Skeletal muscle satellite cell (primary cell): ENCODE results near the gene STK40.

Experiments used
- H3K27me3 ChIP-seq: 2 replicates; pipeline ENCODE4 v1.7.0; 2013; ENCODE audit warnings: low read length; ENCODE audit not compliant: control insufficient read depth, insufficient read depth
- H3K36me3 ChIP-seq: 2 replicates; pipeline ENCODE4 v1.7.0; 2013; ENCODE audit warnings: mild to moderate bottlenecking, control low read depth, low read length; ENCODE audit not compliant: insufficient read depth
- H3K4me1 ChIP-seq: 2 replicates; pipeline ENCODE4 v1.7.0; 2013; ENCODE audit warnings: low read length; ENCODE audit not compliant: control insufficient read depth, insufficient read depth
- H3K4me2 ChIP-seq: 2 replicates; pipeline ENCODE4 v1.7.0; 2013; ENCODE audit warnings: mild to moderate bottlenecking, low read length
- H3K4me3 ChIP-seq: 2 replicates; pipeline ENCODE4 v1.7.0; 2013; ENCODE audit warnings: low read length
- H3K9ac ChIP-seq: 2 replicates; pipeline ENCODE4 v1.7.0; 2013; ENCODE audit warnings: mild to moderate bottlenecking, low read depth, low read length, moderate library complexity
- H3K9me3 ChIP-seq: replicated peaks from 2 replicates; pipeline ENCODE4 v1.7.0; 2013; ENCODE audit warnings: mild to moderate bottlenecking, control low read depth, low read length

STK40 gene

DNA sequence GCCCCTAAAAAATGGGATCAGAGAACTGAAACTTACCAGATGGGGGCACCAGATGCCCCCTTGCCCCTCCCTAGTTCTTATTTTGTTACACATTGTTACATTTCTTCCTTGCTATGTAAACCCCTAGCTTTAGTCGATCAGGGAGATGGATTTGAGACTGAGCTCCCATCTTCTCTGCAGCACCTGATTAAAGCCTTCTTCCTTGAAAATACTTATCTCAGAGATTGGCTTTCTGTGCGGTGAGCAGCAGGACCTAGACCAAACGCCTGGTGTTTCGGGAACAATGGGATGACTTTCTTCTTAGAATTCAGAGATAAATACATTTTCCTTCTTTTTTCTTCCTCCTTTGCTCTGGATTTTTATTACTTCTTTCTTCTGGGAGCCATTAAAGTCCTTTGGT is 28.7 kb upstream of the STK40 start:
- Histone ChIP-seq H3K4me1 (no peaks in the 10 kb centered on the region), H3K9me3 (no peaks in the 10 kb centered on the region), H3K36me3 (no peaks in the 10 kb centered on the region), H3K9ac (no peak overlapping the region), H3K4me2 (no peak overlapping the region), H3K4me3 (no peak overlapping the region), H3K27me3 (no peaks in the 10 kb centered on the region)

DNA sequence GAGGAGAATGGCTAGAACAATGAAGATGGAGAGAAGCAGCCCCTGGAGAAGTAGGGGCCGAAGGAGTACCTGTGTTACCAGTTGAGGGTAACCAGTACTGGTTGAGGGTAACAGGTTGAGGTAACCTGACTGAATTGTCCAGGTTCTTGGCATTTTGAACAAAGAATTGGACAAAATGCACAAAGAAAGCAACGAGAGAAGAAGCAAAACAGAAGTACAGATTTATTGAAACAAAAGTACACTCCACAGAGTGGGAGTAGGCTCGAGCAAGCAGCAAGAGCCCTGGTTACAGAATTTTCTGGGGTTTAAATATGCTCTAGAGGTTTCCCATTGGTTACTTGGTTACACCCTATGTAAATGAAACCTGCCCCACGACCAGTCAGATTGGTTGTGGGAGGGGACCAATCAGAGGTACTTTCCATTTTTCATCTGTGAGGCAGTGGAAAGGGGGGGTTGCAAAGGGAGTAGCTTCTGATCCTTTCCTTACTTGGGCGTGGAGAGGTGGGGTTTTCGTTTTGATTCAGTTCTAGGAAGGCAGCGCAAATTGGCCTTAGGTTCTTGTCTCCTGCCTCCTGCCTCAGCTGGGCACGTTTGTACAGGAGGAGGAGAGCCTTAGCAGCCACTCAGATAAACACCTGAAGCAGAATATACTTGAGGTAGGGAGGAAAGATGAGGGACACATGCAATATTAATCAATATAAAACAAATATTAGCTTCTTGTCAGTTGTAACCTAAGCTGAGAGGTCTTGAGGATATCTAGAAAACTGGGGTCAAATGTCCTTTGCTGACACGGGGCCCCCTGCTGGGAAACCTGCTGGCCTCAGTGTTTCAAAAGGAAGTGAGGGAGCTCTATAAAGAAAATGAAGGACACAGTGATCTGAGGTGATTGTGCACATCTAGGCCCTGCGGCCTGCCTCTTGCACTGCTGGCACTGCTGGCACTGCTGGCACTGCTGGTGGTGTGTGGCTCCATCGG is 26.2 kb upstream of the STK40 start:
- peaks cover 6% of the 10 kb centered on the region for H3K4me1 ChIP-seq
- H3K4me3 ChIP-seq: no peak overlapping the region
- no peaks in the 10 kb centered on the region for H3K9me3 ChIP-seq
- no peak overlapping the region for H3K9ac ChIP-seq
- no peaks in the 10 kb centered on the region for H3K36me3 ChIP-seq
- no peak overlapping the region for H3K4me2 ChIP-seq
- H3K27me3 ChIP-seq: no peaks in the 10 kb centered on the region

DNA sequence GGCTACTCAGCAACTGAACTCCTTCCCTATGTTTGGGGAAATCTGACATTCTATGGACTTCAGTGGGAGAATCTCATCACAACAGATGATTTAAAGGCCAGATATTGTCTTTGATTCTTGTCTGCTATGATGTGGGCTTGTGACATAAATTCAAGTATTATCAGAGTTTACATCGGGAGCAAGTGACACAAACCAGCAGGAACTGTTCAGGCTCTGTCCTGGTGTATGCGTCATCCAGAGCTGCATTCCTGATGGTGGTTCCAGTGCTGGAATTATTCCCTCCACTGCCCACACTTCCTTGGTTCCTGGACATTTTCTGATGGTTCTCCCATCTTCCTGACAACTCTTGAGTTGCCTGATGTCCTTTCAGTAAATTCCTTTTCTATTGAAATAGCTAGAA is 22.8 kb upstream of the STK40 start:
- H3K4me2 ChIP-seq: no peak overlapping the region
- no peak overlapping the region for H3K9ac ChIP-seq
- H3K9me3 ChIP-seq: no peaks in the 10 kb centered on the region
- peaks cover 6% of the 10 kb centered on the region for H3K4me1 ChIP-seq
- no peaks in the 10 kb centered on the region for H3K27me3 ChIP-seq
- no peaks in the 10 kb centered on the region for H3K36me3 ChIP-seq
- no peak overlapping the region for H3K4me3 ChIP-seq

DNA sequence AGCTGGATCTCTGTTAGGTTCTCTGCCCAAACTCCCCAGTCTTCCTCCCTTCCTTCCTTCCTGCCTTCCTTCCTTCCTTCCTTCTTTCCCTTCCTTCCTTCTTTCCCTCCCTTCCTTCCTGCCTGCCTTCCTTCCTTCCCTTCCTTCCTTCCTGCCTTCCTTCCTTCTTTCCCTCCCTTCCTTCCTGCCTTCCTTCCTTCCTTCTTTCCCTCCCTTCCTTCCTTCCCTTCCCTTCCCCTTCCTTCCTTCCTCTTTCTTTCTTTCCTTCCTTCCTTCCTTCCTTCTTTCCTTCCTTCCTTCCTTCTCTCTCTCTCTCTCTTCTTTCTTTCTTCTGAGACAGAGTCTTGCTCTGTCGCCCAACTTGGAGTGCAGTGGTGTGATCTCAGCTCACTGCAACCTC is 20.7 kb upstream of the STK40 start:
- Histone ChIP-seq H3K9me3 (no peaks in the 10 kb centered on the region), H3K4me3 (no peak overlapping the region)

DNA sequence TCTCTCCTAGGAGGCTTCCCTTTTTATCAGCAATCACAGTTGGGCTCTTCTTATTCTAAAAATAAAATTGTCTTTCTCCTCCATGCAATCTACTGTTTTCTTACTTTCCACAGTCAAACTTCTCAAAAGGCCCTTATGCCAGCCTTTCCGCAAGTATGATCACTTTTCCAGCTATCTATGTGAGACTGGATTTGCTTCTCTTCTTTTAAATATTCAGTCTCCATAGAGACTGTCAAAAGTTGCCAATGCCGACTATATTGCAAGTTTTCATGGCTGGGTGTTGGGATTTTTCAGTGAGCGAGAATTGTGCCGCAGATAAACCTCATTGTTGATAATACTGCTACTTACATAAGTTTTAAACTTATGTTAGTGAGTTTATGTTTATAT is 16.8 kb upstream of the STK40 start:
- H3K9ac ChIP-seq: no peak overlapping the region
- no peaks in the 10 kb centered on the region for H3K27me3 ChIP-seq
- no peak overlapping the region for H3K4me3 ChIP-seq

More for the DNA sequence above, 20.7 kb upstream of the STK40 start:
- H3K4me2 ChIP-seq: no peak overlapping the region
- no peaks in the 10 kb centered on the region for H3K36me3 ChIP-seq
- peaks cover 6% of the 10 kb centered on the region for H3K4me1 ChIP-seq
- no peaks in the 10 kb centered on the region for H3K27me3 ChIP-seq
- H3K9ac ChIP-seq: no peak overlapping the region

DNA sequence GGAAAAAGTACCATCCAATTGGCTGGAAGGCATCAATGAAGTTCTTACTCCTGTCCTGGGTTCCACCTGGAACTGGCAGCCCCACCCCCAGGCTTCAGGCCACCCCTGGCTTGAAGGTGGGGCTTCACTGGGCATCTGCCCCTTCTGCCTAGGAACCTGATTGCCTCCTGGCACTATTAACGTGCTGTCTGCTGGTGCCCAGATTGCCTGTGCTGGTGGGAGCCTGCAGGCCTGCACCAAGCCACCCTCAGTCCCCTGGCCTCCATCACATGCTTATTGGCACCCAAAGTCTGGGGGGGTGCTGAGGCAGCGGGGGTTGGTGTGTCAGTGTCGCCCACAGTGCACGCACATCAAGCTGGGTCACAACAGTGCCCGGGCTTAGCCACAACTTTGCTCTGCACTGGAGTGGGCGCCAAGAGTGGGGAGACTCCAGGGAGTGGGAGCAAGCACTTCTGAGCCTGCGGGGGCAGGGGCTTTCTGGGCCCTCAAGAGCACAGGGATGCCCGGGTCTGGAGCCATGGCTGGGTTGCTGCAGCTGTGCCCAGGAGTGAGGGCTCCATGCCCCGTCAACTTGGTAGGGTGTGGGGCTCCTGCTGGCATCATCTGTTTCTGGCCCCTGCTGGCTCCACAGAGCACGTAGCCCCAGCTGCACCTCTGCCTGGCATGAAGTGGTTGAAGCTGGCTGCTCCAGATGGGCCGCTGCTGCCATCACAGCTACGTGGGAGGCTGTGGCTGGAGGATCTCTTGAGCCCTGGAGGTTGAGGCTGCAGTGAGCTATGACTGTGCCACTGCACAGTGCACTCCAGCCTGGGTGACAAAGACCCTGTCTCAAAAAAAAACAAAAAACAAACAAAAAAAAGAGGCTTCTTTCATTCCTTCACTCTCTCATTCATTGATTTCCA is 16.1 kb upstream of the STK40 start:
- Histone ChIP-seq H3K36me3 (no peaks in the 10 kb centered on the region), H3K4me3 (no peak overlapping the region), H3K9me3 (no peaks in the 10 kb centered on the region), H3K27me3 (no peaks in the 10 kb centered on the region), H3K4me2 (no peak overlapping the region), H3K4me1 (peaks cover 6% of the 10 kb centered on the region), H3K9ac (no peak overlapping the region)

More for the DNA sequence above, 16.8 kb upstream of the STK40 start:
- Histone ChIP-seq H3K36me3 (no peaks in the 10 kb centered on the region), H3K9me3 (no peaks in the 10 kb centered on the region), H3K4me1 (peaks cover 4% of the 10 kb centered on the region), H3K4me2 (no peak overlapping the region)

DNA sequence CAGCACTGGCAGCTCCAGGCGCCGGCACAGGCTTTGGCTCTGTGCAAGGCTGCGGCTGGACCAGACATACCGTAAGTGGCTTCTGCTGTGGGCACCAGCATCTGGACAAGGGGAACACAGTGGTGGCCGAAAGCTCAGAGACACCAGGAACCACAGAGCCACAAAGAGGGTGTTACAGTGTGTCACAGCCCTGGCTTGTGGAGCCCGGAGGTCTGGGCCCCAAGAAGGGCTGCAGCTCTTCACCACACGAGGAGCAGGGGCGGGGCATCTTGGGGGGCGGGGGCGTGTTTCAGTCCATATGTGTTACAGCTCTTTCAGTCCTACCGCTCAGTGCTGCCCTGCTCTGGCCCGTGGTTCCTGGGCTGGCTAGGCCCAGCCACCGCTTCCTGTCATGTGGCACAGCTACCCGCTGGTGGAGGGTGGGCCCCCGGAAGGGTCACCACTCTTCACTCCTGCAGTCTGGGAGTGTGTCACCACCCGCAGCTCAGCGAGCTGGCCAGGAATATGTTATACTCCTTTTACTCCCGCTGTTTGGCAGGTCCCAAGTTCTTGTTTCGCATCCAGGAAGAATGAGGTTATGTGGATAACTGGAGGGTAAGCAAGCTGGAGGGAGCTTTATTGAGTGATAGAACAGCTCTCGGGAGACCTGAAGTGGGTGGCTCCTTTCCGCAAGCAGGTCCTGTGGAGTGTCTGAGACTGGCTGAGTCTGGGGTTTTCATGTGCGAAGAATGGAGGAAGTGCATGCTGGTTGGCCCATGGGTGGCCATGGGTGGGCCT is 15.3 kb upstream of the STK40 start:
- H3K4me3 ChIP-seq: no peak overlapping the region
- peaks cover 13% of the 10 kb centered on the region for H3K4me1 ChIP-seq
- no peak overlapping the region for H3K4me2 ChIP-seq
- H3K9me3 ChIP-seq: no peaks in the 10 kb centered on the region
- H3K27me3 ChIP-seq: no peaks in the 10 kb centered on the region
- no peak overlapping the region for H3K9ac ChIP-seq
- no peaks in the 10 kb centered on the region for H3K36me3 ChIP-seq

DNA sequence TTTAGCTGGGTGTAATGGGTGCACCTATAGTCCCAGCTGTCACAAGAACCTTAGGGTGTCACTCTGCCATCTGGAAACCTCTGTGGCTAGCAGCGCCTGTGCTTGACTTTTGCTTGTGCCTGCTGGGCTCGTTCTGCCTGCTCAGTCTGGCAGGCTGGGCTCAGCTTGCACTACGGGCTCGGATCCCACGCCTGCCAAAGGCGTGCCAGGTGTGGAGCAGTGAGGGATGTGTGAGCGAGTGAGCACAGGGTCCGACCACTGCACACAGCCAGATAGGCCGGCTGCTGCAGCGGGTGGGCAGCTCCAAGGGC is 14.7 kb upstream of the STK40 start:
- H3K4me3 ChIP-seq: no peak overlapping the region

DNA sequence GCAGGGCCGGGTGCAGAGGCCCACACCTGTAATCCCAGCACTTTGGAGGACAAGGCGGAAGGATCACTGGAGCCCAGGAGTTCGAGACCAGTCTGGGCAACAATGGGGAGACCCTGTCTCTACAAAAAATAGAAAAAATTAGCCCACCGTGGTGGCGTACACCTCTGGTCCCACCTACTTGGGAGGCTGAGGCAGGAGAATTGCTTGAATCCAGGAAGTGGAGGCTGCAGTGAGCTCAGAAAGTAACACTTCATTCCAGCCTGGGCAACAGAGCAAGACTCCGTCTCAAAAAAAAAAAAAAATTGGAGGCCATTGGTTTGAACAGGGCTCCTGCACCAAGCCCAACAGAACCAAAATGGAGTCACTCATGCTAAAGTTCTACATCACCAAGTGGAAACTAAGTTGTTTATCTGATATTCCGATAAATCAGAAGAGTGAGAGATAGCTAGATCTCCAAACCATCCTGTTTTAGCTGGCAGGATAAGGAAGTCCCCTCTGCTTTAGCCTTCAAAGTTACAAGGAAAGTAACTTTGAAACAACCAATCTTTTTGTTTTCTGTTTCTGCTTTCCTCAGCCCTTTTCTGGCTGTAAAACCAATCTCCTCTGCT is 12.8 kb upstream of the STK40 start:
- Histone ChIP-seq H3K27me3 (no peaks in the 10 kb centered on the region), H3K36me3 (peaks cover 8% of the 10 kb centered on the region), H3K4me3 (peak overlapping the region; percentile 90), H3K9me3 (no peaks in the 10 kb centered on the region), H3K4me2 (peak overlapping the region; percentile 91), H3K4me1 (peaks cover 13% of the 10 kb centered on the region), H3K9ac (peak overlapping the region; percentile 93)

More for the DNA sequence above, 14.7 kb upstream of the STK40 start:
- Histone ChIP-seq H3K4me1 (peaks cover 13% of the 10 kb centered on the region), H3K36me3 (no peaks in the 10 kb centered on the region), H3K27me3 (no peaks in the 10 kb centered on the region), H3K9me3 (no peaks in the 10 kb centered on the region), H3K9ac (no peak overlapping the region), H3K4me2 (no peak overlapping the region)

DNA sequence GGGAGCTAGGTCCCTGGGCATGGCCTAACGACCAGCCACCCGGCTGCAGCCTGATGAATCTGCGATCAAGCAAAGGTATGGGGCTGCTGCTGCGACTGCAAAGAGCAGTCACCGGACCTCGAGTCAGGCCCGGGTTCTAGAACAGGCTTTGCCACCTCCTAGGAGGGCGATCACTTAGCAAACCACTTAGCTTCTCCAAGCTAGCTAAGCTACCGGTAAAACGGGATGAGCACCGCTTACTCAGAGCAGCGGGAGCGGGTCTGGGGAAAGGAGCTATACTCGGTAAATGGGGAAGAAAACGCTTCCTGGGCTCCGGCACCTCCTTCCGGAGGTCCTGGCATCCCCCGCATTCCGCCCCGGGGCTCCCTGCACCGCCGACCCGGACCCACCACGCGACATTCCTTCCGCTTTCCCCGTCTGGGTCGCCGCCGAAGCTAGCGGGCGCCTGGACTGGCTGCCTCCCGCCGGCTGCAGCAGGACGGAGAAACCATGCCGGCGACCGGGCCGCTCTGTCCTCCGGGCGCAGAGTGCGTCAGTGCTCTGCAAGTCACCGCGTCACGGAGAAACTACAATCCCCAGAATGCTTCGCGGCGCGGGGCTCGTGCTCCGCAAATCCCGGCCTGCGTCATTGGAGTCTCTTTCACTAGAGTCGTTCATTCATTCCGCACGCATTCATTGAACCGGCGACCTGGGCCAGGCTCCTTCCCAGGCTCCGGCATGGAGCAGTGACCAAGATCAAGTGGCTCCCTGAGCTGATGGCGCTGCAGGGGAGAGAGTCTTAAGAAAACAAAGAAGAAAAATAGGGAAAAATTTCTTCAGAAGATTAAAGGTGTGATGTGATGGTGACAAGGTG is 11.9 kb upstream of the STK40 start, which contains the start of gene LSM10:
LSM10 (minus strand) TSS at position 531 of the 853 bp plus-strand sequence. CDS start 3,779 bp downstream, outside the sequence.
- H3K4me2 ChIP-seq: peak within 1 kb of the TSS; percentile 91
- peaks cover 13% of the 10 kb centered on the region for H3K4me1 ChIP-seq
- H3K9me3 ChIP-seq: no peaks in the 10 kb centered on the region
- peak within 1 kb of the TSS; percentile 90 for H3K4me3 ChIP-seq
- H3K9ac ChIP-seq: peak within 1 kb of the TSS; percentile 93
- H3K36me3 ChIP-seq: peaks cover 16% of the 10 kb centered on the region
- H3K27me3 ChIP-seq: no peaks in the 10 kb centered on the region
